ENCODE data around the gene KRT12.

The KRT12 gene

GRCh38 chr17:40866838-40867237 lies at the start of gene KRT12:
KRT12 (minus strand) TSS chr17:40867223; CDS start chr17:40867186, 37 bp downstream.
- no peak for DNase-seq (ENCODE audit: low spot score)

- no peak for DNase-seq (ENCODE audit: low spot score)
These were observed 49.3 kb upstream of the KRT12 start for GRCh38 chr17:40916366-40916765.

- no peak for DNase-seq (ENCODE audit: low spot score)
These were observed 48.8 kb upstream of the KRT12 start for GRCh38 chr17:40915721-40916256.

- no peak for DNase-seq (ENCODE audit: low spot score)
These were observed 48.2 kb upstream of the KRT12 start for GRCh38 chr17:40915199-40915661.

GRCh38 chr17:40914075-40914855 lies 47.2 kb upstream of the KRT12 start:
- DNase-seq (ENCODE audit: low spot score) = no peak

- no peak for DNase-seq (ENCODE audit: low spot score)
These were observed 45.6 kb upstream of the KRT12 start for GRCh38 chr17:40912486-40913210.

GRCh38 chr17:40910441-40910841 lies 43.4 kb upstream of the KRT12 start:
- no peak for DNase-seq (ENCODE audit: low spot score)

GRCh38 chr17:40909755-40910154 lies 42.7 kb upstream of the KRT12 start:
- no peak for DNase-seq (ENCODE audit: low spot score)

GRCh38 chr17:40909351-40909750 lies 42.3 kb upstream of the KRT12 start:
- peak; percentile 78 for DNase-seq (ENCODE audit: low spot score)

GRCh38 chr17:40906613-40907012 lies 39.6 kb upstream of the KRT12 start:
- no peak for DNase-seq (ENCODE audit: low spot score)

- no peak for DNase-seq (ENCODE audit: low spot score)
These were observed 38.3 kb upstream of the KRT12 start for GRCh38 chr17:40905370-40905769.

- no peak for DNase-seq (ENCODE audit: low spot score)
These were observed 36.3 kb upstream of the KRT12 start for GRCh38 chr17:40903129-40903847.

- DNase-seq (ENCODE audit: low spot score) = no peak
These were observed 35.5 kb upstream of the KRT12 start for GRCh38 chr17:40902498-40902897.

GRCh38 chr17:40901981-40902474 lies 35.0 kb upstream of the KRT12 start:
- no peak for DNase-seq (ENCODE audit: low spot score)

- no peak for DNase-seq (ENCODE audit: low spot score)
These were observed 33.9 kb upstream of the KRT12 start for GRCh38 chr17:40900809-40901356.

GRCh38 chr17:40896916-40897455 lies 30.0 kb upstream of the KRT12 start:
- DNase-seq (ENCODE audit: low spot score) = no peak

GRCh38 chr17:40895106-40895730 lies 28.2 kb upstream of the KRT12 start:
- DNase-seq (ENCODE audit: low spot score) = no peak

- DNase-seq (ENCODE audit: low spot score) = no peak
These were observed 21.2 kb upstream of the KRT12 start for GRCh38 chr17:40888196-40888720.

- no peak for DNase-seq (ENCODE audit: low spot score)
These were observed 19.1 kb upstream of the KRT12 start for GRCh38 chr17:40886090-40886489.

- no peak for DNase-seq (ENCODE audit: low spot score)
These were observed 17.9 kb upstream of the KRT12 start, which contains the start of gene KRT20 for GRCh38 chr17:40884708-40885512. KRT20 (minus strand) TSS chr17:40885242; CDS start chr17:40885185, 57 bp downstream.
